Stimulated activated CD4-positive, alpha-beta T cell treated with anti-CD3 and anti-CD28 coated beads, Interleukin-1b, Interleukin-23, amount 100 ng/mL, for 4 hours (primary cell): ENCODE results near the gene HPD.
"Not testable (repeated sequence)": the region's sequence is repeated elsewhere in the genome, so short reads cannot be mapped to it uniquely, and the experiment has no call there.

ENCODE experiments used
- DNase-seq, 2 donors: peaks; one replicate each; pipeline ENCODE4 v3.0.0-alpha.2; 2020; ENCODE audit warnings: low read depth in 2 of 2

HPD gene

DNA sequence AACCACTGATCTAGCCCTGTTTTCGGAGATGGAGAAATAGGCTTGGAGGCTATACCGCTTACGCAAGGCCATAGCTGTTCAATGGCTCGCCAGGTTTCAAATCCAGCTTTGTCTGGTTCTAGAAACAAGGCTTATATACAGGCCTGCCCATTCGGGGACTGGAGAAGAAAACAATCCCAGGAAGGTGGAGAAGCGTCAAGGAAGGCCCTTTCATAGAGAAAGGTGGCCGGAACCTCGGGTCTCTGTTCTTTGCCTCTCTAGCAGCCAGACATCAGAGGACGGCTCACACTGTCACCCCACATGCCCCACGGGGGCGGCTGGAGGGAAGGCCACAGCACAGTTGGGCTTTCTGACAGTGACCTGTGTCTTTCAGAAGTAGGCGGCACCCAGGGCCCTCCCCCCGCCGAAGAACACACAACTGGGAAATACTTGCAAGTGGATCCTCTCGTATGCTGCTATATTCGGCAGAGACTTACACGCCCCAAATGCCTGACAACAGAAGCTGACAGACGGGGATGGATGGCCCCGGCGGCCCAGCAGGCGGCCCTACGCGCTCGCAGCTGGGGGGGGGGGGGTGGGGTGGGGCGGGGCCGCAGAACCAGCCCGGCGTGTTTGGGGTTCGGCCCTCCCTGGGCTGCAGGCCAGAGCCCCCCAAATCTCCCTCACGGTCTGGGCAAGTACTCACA, 59.4 kb downstream of the HPD start:
- no peak for DNase-seq

DNA sequence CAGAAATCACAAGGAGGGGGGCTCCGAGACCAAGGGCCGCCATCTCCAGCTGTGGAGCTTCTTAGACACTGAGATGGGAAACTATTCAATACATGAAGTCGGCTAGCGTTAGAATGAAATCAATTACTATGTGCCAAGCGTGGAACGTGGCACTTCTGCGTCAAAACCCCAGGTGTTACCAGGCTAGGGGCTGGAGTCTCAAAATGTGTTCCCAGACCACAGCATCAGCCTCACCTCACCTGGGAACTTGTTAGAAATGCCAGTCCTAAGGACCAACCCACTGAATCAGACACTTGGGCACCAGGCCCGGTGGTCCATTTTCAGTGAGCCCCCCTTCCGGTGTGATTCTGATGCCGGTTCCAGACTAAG, 59.9 kb downstream of the HPD start:
- no peak for DNase-seq

- DNase-seq: no peak
Measured at GRCh38 chr12:121797937-121798786, 60.5 kb downstream of the HPD start.

DNA sequence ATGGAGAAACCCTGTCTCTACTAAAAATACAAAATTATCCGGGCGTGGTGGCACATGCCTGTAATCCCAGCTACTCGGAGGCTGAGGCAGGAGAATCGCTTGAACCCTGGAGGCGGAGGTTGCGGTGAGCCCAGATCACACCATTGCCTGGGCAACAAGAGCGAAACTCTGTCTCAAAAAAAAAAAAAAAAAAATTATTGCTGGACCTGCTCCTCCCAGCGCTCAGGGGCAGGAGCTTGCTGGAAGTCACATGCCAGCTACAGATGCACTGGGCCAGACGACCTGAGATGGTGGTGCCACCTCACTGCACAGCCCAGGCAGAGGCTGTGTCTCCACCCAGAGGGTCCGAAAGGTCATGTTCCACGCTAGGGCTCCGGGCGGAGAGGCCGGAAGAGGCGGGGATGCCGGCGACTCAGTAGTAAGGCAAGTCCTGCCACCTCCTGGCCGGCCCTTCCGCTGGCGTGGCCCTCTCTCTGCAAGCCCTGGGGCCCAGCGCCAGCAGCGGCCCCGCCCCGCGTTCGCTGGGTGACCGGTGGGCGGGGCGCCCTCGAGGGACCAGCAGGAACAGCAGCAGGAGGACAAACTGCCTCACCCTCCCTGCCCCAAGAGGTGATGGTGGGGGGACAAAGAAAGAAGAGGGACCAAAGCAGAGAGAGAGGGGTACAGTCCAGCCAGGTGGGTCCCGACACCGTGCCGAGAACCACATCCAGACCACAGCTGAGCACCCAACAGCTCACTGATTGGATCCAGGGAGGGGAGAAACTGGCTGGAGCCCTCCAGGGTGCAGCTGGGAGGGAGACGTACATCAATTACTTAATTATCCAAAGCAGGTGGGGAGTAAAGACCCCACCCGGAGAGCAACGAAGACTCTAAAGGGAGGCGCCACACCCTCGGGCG, 61.6 kb downstream of the HPD start:
- DNase-seq: no peak

DNA sequence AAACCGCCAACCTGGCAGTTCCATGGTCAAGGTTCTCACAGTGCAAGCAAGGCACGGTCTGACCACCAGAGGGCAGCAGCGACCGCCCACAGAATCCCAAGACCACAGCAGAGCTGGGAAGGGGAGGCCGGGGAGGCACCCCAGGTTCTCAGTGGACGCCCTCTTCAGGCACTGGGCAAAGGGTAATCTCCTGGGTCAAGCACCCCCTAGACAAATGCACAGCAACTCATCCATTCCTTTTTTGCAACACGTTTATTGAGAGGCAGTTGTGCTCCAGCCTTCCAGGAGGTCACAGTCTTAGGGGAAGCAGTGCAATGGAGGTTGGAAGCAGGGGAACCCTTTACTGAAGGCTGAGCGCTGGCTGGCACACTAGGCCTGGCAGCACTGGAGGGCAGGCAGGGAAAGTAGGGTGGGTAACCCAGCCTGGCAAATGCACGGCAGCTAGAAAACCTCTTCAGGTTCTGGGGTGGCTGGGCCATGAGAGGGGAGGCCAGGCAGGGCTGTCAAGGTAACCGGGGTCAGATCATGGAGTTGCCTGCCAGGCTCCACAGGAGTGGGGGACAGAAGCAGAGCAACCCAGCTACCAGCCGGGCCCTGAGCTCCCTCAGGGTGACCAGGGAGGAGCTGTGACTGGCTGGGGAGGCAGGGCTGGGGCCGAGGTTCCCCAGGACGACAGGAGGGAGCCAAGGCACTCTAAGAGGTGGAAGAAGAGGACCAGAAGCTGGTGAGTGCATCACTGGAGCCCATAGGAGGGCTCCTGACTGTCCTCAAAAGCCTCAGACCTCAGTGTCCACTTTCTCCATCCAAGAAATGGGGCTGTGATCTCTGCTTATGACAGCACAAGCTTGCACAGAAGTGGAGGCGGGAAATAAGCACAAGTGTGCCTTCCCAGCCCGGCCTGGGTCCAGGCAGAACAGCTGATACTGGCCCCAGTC, 63.4 kb downstream of the HPD start:
- peak; percentile 78 to 85 for DNase-seq

GRCh38 chr12:121794534-121795033, 64.1 kb downstream of the HPD start:
- DNase-seq: no peak

DNA sequence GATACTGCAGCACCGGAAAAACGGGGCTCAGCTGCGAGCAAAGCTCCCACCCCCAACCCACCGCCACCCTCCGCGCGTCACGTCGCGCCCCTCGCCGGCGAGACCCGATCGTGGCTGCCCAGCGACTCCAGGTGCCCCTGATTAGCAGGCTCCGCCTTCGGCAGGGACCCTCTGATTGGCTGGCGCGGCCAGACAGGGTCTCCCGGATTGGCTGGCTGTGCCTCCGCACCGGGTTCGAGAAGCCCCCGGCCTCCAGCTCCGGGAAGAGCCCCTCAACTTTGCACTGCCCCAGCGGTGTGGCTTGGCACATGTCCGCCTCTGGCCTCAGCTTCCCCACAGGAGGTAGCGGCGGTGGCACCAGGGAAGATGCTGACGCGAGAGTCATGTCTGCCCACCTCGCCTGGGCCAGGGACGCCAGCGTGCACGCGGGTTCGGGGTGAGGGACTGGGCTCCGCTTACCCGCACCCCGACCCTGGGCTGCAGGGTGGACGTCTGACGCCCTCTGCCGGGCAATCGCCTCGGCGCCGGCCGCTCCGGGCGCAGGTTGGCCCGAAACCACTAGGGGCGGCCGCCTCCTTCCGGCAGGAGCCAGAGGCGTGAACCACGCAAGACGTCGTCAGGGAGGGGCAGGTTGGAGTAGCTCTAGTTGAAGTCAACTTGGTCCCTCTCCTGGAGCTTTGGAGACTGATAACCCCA, 64.7 kb downstream of the HPD start:
- peak; percentile 92 to 94 for DNase-seq

DNA sequence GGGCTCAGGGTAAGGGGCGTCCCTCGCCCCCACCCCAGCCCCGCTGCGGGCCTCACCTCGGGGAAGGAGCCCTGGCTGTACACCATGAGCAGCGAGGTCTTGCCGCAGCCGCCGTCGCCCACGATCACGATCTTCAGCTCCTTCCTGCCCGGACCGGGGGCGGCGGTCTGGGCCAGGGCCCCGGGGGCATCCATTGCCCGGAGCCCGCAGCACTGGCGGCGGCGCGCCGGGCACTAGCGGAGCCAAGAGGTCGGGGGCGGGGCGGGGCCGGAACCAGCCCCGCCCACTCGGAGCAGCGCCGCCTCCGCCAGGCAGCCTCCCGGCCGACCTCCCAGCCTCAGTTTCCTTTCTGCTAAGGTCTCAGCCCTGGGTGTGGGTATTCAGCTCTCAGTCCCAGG, 65.2 kb downstream of the HPD start, which contains the start of gene RHOF:
Gene RHOF (minus strand): TSS at position 249 of the 398 bp plus-strand sequence. CDS start 55 bp downstream, at position 194.
- DNase-seq: peak; percentile 61 to 70

DNA sequence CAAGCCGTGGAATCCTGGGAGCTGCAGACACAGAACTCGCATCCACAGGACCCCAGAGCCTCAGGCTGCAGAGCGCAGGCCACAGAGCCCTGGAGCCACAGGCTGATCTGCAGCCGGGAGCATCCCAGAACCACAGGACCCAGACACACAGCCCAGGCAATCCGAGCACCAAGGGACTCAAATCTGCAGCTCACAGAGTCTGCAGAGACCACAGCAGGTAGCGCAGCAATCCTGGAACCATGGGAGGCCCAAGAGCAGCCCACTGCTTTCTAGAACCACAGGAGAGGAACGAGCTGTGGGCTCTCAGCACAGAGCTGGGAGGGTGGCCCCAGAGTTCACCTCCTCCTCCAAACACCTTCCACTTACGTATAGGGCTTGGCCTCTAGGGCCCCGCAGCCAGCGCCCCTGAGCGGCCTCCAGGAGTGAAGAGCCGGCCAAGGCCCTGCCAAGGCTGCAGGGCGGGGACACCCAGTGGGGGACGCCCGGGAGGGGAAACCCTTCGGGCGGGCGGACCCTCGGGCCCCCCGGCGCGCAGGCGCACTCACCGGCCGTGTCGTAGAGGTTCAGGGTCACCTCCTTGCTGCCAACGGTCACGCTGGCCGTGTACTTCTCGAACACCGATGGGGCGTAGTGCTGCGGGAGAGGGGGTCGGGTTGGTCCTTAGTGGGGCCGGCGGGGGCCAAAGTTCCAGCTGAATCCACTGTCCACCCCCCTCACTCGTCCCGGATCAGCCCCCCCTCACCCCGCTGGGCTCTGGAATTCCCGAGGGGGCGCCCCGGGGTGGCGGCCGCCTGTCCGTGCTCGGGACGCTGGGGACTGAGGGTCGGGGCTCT, 65.8 kb downstream of the HPD start:
- peak in 1 of 2 donors; percentile 52 for DNase-seq

DNA sequence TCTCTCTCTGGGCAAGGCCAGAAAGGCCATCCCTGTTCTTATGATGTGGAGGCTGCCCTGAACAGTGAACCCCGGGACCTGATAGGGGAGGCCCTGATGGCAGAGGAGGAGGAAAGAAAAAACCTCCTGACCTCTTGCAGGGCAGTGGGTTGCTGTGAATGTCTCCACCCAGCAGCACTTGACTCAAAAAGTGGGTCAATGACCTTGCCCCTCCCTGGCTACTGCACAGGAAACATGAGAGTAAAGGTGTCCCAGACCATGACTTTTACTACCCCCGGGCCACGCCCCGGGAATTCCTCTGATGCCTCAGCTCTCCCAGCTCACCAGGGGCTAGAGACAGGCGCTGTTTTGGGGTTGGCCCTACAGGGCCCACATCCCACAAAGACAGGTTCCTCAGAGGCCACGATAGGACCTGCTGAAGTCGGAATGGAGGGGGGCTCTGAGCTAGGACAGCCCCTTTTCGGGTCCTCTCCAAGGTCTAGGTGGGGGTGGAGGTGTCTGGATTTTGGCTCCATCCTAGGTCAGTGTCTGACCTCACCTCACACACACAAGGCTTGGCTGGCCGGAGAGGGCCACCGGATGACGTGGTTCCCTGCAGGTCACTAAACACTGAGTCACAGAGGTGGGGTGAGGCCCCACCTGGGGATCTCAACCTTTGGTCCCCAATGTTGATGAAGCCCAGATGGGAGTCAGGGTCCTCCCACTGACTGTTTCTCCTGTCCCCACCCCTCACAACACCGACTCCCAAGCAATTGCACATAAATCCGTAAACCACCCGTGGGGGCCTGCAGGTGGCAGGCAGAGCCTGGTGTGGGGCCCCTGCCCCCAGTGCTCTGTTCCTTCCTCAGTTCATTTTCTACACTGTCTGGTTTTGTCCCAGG, 66.7 kb downstream of the HPD start:
- DNase-seq: no peak

DNA sequence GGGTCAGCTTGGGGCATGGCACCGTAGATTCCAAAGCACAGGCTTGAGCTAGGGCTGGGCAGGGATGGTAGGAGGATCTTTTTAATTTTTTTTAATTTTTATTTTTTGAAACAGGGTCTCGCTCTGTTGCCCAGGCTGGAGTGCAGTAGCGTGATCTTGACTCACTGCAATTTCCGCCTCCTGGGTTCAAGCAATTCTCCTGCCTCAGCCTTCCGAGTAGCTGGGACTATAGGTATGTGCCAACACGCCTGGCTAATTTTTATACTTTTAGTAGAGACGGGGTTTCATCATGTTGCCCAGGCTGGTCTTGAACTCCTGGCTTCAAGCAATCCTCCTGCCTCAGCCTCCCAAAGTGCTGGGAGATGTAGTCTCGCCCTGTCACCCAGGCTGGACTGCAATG, 67.9 kb downstream of the HPD start:
- not testable (repeated sequence) for DNase-seq

DNA sequence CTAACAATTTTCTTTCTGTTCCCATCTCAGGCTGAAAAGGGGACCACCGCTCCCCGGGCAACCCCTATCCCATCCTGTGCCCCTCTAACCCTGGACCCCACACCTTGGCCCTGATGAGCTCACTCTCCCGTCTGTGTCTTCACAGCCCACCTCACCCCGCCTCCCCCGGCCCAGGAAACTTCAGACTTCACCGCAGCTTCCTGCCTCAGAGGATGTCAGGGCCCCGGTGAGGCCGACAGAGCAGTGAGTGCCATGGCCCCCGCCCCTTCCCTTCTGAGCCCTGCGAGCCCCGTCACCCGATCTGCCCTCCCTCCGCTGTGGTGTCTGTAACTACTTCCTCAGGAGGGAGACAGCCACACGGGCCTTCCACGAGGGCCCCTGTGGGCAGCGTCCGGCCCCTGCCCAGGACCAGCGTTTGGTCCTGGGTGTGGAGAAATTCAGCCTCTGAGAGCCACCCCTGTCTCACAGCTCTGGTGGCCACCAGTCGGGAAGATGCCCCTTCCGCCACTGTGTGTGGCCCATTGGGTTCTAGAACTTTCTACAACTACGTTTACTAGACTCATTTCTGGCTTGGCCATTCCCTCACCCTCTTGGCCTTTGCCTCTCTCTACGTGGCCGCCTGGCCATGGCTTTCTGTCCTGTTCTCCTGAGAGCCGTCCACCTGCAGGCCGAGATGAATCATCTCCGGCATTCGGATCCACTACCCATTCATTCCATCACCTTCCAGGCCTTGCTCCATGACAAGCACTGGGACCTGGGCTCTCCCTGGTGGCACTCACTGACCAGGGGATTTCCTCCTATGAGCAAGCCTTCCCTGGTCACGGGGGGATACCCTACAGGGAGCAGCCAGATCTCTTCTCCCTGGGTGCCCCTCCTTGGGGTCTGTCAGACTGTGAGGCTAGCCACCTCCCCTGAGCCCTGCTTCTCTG, 68.6 kb downstream of the HPD start:
- DNase-seq: peak; percentile 89 to 90
